HG02884 (cell line): Measurements from ENCODE around the gene CREB5.

Experiments
- ATAC-seq: cut with Tn5 transposase; IDR thresholded peaks from one replicate; pipeline ENCODE4 v1.9.1; 2021; ENCODE audit warnings: mild to moderate bottlenecking, moderate library complexity; ENCODE audit not compliant: unreplicated experiment

Gene CREB5

DNA sequence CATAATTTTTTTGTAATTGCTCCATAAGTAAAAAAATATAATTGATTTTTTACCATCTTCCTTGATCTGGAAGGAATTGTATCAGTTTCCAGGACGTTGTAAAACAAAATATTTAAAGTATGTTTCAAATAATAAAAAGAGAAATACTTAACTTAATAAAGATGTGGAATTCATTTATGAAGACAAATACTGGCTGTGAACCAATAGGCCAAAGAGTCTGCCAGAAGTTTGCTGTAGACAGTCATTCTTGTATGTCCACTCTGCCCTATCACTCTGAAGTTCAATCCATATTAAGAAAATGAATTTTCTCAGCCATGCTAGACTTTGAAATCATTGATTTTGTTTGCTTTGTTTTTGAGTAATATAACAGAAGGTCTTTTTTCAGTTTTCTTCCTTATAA is 289.4 kb downstream of the CREB5 start:
- ATAC-seq: no peak

GRCh38 chr7:28702171-28702570 is 289.9 kb downstream of the CREB5 start:
- ATAC-seq: no peak

DNA sequence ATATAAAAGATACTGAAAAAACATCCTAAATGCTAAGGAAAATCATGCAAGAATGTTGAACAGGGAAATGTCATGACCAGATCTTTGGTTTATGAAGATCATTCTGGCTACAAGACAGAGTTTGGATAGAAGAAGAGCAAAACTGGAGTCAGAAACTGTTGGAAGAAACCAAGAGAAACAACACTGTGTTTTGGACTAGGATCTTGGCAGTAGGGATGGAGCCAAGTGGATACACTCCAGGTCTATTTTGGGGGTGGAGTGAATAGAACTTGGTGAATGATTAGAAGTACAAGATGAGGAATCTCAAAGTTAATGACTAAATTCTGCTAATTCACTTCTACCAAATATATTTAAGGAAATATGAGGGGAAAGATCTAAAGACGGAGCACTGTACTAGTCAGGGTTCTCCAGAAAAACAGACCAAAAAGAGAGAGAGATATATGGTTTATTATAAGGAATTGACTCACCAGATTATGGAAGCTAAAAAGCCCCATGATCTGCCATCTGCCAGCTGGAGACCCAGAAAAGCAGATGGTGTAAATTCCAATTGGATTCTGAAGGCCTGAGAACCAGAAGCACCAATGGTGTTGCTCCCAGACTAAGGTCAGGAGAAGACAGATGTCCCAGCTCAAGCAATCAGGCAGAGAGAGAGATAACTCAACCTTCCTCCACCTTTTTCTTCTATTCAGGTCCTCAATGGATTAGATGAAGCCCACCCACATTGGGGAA is 290.9 kb downstream of the CREB5 start:
- ATAC-seq: no peak

- ATAC-seq: no peak
Observed at GRCh38 chr7:28704706-28705105, 292.4 kb downstream of the CREB5 start.

- ATAC-seq: peak; percentile 87
Observed at GRCh38 chr7:28705350-28705749, 293.0 kb downstream of the CREB5 start.

DNA sequence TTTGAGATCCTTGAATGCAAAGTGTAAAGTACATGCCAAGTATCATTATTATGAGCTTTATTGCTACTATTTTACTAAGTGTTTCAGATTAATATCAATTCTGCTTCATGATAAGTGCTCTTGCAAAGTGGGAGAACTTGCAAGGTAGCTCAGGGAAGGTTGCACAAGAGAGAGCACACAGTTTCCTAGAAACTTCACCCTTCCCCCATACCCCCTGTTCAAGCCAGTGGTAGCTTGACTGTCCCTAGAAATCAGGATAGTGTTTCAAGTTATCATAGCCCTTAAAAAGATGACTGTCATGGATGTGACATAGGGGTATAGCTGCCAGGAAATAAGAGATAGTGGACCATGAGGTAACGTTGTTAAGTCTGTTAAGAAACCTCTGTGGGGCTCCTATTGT is 294.3 kb downstream of the CREB5 start:
- ATAC-seq: no peak

GRCh38 chr7:28707291-28707690 is 295.0 kb downstream of the CREB5 start:
- no peak for ATAC-seq

DNA sequence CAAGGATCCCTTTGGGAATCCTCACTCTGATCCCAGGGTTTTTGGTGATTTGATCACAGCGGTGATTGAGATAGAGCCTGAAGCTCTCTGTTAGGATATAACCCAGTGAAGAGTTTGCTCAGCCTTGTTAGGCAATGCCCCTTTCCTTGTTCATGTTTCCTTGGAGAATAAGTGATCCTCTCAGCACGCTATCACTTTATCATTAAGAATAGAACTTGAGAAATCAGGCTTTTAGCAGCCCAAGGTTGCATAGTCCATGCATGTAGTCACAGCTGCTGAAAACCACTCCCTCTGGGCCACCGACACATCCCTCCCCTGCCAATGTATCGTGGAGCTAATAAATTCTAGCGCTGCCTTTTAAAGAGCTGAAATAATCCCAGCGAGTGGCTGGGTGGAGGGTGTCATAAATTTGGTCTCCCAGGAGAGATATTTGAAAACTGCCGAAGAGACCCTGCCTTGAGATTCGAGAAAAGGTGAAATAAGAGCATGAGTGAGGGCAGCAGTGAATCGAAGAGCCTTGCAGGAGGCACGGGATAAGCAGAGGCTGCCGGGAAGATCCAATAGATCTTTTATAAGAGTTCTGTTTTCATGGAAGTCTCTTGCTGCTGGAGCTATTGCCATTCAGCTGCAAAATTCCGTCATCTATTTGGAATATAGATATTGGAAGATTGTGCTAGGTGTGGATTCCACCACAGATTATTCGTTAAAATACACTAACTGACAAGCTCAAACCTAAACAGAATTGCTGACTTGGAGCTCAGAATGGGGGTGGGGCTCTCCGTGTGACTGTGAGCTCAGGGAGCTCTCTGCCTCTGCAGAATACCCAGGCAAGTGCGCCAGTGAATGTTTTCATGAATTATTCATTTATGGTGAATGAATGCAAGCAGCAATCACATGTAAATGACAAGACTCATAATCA is 296.0 kb downstream of the CREB5 start:
- ATAC-seq: no peak

DNA sequence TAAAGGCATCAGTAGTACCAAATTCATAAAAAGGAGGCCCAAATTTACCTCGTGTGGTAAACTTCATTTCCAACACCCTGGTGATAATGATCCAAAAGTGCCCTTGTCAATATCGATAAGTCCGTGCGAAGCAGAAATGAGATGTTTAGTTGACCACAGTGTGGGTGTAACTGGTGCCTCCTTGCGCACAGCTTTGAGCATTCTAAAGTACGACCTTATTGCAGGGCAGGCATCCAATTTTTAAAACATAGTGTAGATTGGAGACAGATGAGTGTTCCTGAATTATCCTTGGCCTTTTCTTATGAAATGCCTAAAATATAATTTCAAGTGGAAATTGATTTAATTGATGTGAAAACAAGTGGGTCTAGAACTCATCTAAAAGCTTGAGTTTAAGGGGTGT is 297.4 kb downstream of the CREB5 start:
- ATAC-seq: no peak

GRCh38 chr7:28711114-28711513 is 298.8 kb downstream of the CREB5 start:
- ATAC-seq: no peak

GRCh38 chr7:28714459-28715120 is 302.3 kb downstream of the CREB5 start:
- no peak for ATAC-seq

- no peak for ATAC-seq
Observed at GRCh38 chr7:28717445-28718054, 305.2 kb downstream of the CREB5 start.

GRCh38 chr7:28718055-28718481 is 305.8 kb downstream of the CREB5 start:
- no peak for ATAC-seq

- no peak for ATAC-seq
Observed at GRCh38 chr7:28718545-28718944, 306.2 kb downstream of the CREB5 start.

DNA sequence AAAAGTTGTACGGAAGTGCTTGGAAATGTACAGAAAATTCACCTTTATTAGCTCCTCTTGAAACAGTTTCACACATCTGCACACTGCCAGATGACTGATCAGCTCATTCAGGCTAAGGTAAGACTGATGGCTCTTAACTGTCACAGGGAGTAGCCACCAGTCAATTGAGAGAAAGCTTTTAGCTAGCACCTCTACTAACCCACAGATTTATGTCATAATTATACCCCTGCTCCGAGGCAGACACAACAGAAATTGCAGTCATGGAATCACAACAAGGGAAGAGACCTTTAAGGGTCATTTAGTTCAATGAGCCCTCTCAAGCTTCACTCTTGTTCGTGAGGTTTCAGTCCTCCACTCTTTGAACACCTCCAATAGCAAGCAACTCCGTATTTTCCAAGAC is 310.4 kb downstream of the CREB5 start:
- ATAC-seq: no peak

DNA sequence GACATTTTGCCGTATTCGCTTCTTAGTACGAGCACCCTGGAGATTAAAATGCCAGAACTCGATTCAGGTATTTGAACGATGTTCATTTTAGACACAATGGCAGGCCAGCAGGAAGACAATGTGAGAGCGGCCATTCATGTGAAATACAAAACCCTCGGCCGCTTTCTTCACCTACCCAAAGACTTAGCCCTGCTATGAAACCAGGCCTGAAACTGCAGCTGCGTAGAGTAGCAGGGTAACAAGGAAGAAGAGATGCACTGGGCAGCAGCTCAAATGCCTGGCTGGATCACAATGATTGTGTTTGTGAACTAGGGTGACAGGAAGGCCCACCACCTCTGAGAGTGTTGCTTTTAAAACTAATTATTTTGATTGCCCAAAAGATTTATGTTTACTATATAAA is 311.0 kb downstream of the CREB5 start:
- ATAC-seq: no peak

- ATAC-seq: no peak
Observed at GRCh38 chr7:28724563-28724962, 312.2 kb downstream of the CREB5 start.

DNA sequence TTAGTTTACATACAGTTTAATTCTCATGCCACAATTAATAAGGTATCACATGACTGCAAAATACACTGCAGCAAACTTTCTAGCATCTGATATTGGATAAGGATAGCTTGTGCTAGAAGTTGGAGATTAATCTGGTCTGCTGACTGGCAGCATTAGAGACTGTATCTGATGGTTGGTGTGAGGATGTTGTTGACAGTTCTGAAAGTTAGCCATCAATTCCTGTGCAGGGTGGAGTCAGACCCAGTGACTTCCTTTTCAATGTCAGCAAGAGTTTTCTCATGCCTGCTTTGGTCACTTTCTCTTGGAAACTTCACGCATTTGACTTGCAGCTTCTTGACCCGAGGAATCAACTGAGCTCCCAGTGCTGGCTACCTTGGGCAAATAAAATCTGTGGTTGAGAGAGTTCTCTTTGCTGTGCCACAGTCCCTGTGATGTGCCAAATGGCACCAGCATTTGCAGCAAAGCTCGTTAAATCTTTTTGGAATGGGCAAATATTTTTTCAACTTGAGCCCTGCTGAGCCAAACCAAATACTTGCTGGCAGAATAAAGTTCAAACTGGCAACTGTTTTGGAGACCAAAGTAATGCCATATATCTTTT is 312.8 kb downstream of the CREB5 start:
- ATAC-seq: no peak

GRCh38 chr7:28725911-28726310 is 313.6 kb downstream of the CREB5 start:
- ATAC-seq: no peak

- no peak for ATAC-seq
Observed at GRCh38 chr7:28726555-28726954, 314.2 kb downstream of the CREB5 start.

DNA sequence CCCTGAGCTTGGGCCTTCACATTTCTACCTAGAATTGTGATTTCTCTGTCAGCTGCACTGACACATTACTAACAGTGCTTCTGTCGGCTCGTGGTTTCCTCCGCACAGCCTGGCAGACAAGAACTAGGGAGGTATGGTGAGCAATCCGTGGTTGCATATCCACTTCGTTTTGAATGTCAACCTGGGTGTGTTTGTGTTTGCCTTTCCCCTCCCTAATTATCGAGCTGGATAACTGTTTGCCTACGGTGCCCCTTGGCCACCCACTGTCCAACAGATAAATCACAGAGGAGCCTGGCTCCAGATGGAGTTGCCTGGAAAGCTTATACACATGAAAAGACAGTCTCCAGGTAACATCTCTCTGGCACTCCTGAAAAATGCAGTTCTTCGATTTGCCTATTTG is 317.0 kb downstream of the CREB5 start:
- no peak for ATAC-seq
